HEK293T (cell line): Measurements from ENCODE around the gene SNCA.
A peak's percentile ranks its signal among the peaks of the same experiment; 100 is the strongest.

Experiments used
- CTCF ChIA-PET: fragments of 350-600 bp; formaldehyde crosslinking; extraction: SDS; loops from one replicate; lab custom pipeline; 2021; ENCODE audit warnings: antibody characterized with exemption, inconsistent platforms; lab: Yijun Ruan, JAX
- POLR2A ChIA-PET: fragments of 350-600 bp; formaldehyde crosslinking; extraction: SDS; loops from one replicate; lab custom pipeline; 2020; ENCODE audit warnings: antibody characterized with exemption, inconsistent platforms; lab: Yijun Ruan, JAX
- DNase-seq: peaks from one replicate; pipeline ENCODE4 v3.0.0; 2012; ENCODE audit warnings: mixed read lengths; ENCODE audit errors: extremely low spot score
- ARNT ChIP-seq: fragments of 450-650 bp; IDR thresholded peaks from 2 replicates; pipeline ENCODE4 v1.6.1; 2017; ENCODE audit warnings: mild to moderate bottlenecking
- BHLHE40 ChIP-seq: fragments of 450-650 bp; IDR thresholded peaks from 2 replicates; pipeline ENCODE4 v1.6.1; 2016; ENCODE audit warnings: mild to moderate bottlenecking, moderate library complexity, borderline replicate concordance
- CTBP1 ChIP-seq: fragments of 450-650 bp; IDR thresholded peaks from 2 replicates; pipeline ENCODE4 v1.6.1; 2016; ENCODE audit warnings: borderline replicate concordance
- ELF4 ChIP-seq: fragments of 450-650 bp; IDR thresholded peaks from 2 replicates; pipeline ENCODE4 v1.6.1; 2017; ENCODE audit warnings: antibody characterized with exemption
- FOXA1 ChIP-seq: fragments of 450-650 bp; IDR thresholded peaks from 2 replicates; pipeline ENCODE4 v1.6.1; 2016; ENCODE audit warnings: mild to moderate bottlenecking
- FOXK2 ChIP-seq: fragments of 450-650 bp; IDR thresholded peaks from 2 replicates; pipeline ENCODE4 v1.6.1; 2016; ENCODE audit warnings: mild to moderate bottlenecking
- FOXM1 ChIP-seq: fragments of 450-650 bp; IDR thresholded peaks from 2 replicates; pipeline ENCODE4 v1.6.1; 2017; ENCODE audit warnings: mild to moderate bottlenecking, borderline replicate concordance
- HDGF ChIP-seq: fragments of 450-650 bp; IDR thresholded peaks from 2 replicates; pipeline ENCODE4 v1.6.1; 2017; ENCODE audit warnings: antibody characterized with exemption, borderline replicate concordance
- L3MBTL2 ChIP-seq: fragments of 450-650 bp; conservative IDR thresholded peaks from 2 replicates; pipeline ENCODE4 v1.6.1; 2016; ENCODE audit warnings: mild to moderate bottlenecking
- LEF1 ChIP-seq: fragments of 450-650 bp; IDR thresholded peaks from 2 replicates; pipeline ENCODE4 v1.6.1; 2017; ENCODE audit warnings: mild to moderate bottlenecking, borderline replicate concordance
- NFRKB ChIP-seq: fragments of 450-650 bp; IDR thresholded peaks from 2 replicates; pipeline ENCODE4 v1.6.1; 2016; ENCODE audit warnings: mild to moderate bottlenecking, moderate library complexity
- PKNOX1 ChIP-seq: fragments of 450-650 bp; IDR thresholded peaks from 2 replicates; pipeline ENCODE4 v1.6.1; 2016
- SP1 ChIP-seq: fragments of 450-650 bp; IDR thresholded peaks from 2 replicates; pipeline ENCODE4 v1.6.1; 2017
- SUZ12 ChIP-seq: fragments of 450-650 bp; IDR thresholded peaks from 2 replicates; pipeline ENCODE4 v1.6.1; 2016; ENCODE audit warnings: mild to moderate bottlenecking
- TARDBP ChIP-seq: fragments of 450-650 bp; IDR thresholded peaks from 2 replicates; pipeline ENCODE4 v1.6.1; 2016
- ZNF384 ChIP-seq: fragments of 450-650 bp; IDR thresholded peaks from 2 replicates; pipeline ENCODE4 v1.6.1; 2016

SNCA gene

DNA sequence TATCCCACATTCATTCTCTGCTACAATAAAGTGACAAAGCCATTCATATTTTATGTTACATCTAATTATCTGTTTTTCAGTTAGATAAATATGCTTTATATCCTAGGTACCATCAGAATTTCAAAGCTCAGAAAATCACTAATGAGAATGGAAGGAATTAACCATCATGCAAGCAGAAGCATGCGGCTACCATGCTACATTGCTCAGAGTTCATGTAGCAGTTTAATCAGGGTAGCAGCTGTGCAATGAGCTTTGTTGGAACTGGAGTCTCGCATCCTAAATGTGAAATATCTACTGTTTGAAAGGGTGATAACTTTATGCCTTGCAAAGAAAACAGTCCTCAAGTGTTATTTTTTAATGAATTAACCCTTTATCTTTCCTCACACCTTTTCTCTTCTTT lies 77.5 kb downstream of the SNCA start:
- TF ChIP-seq CTBP1, result no peak
- no peak for TF ChIP-seq FOXK2
- no peak for TF ChIP-seq SUZ12
- no peak for TF ChIP-seq ZNF384
- TF ChIP-seq PKNOX1, result no peak
- no peak for TF ChIP-seq TARDBP
- no peak for TF ChIP-seq SP1
- no peak for TF ChIP-seq L3MBTL2
- TF ChIP-seq FOXM1, result no peak
- no peak for TF ChIP-seq LEF1
- no peak for TF ChIP-seq FOXA1
- no peak for TF ChIP-seq ELF4
- no peak for TF ChIP-seq HDGF
- no peak for TF ChIP-seq BHLHE40
- TF ChIP-seq NFRKB, result no peak
- no peak for TF ChIP-seq ARNT
- ChIA-PET CTCF (no interaction called here), POLR2A (no interaction called here)
- DNase-seq, result no peak

- TF ChIP-seq PKNOX1, result peak; percentile 86
- TF ChIP-seq ZNF384, result no peak
- no peak for TF ChIP-seq NFRKB
- TF ChIP-seq CTBP1, result peak; percentile 60
- no peak for TF ChIP-seq HDGF
- TF ChIP-seq SUZ12, result no peak
- no peak for TF ChIP-seq L3MBTL2
- ChIA-PET POLR2A (no interaction called here), CTCF (no interaction called here)
- peak; percentile 13 for DNase-seq
Measured at GRCh38 chr4:89757154-89757719, 79.7 kb downstream of the SNCA start.

- ChIA-PET CTCF (interaction anchor here (0.6 kb wide), 1 partner anchor 8 kb away, joined by 3 read pairs; no protein-coding TSS in a partner anchor), POLR2A (no interaction called here)
- no peak for TF ChIP-seq LEF1
- TF ChIP-seq ELF4, result no peak
- no peak for TF ChIP-seq CTBP1
- no peak for TF ChIP-seq TARDBP
- no peak for TF ChIP-seq SUZ12
- no peak for TF ChIP-seq FOXK2
- TF ChIP-seq SP1, result no peak
- TF ChIP-seq BHLHE40, result no peak
- TF ChIP-seq HDGF, result no peak
- no peak for TF ChIP-seq NFRKB
- no peak for TF ChIP-seq ARNT
- TF ChIP-seq PKNOX1, result no peak
- TF ChIP-seq L3MBTL2, result no peak
- TF ChIP-seq FOXM1, result no peak
- TF ChIP-seq FOXA1, result no peak
- TF ChIP-seq ZNF384, result no peak
- no peak for DNase-seq
Measured at GRCh38 chr4:89755220-89755619, 81.7 kb downstream of the SNCA start.

DNA sequence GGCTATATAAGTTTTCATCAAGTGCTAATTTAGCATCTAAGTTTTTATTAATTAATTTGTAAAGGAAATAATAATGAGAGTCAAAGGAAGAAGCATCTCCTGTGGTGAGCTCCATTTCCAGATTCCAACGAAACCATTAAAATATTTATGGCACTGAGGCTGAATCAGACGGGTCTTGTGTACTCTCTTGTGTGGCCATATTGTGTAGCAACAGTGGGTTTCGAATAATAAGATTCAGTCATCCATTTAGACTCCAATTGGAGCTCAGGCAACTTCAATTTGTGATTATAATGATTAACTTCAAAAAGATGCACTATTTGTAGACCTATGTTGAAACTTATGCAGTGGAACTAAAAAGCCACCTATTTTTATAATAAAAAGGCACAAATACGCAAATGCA lies 82.4 kb downstream of the SNCA start:
- TF ChIP-seq FOXM1, result no peak
- no peak for TF ChIP-seq FOXK2
- TF ChIP-seq BHLHE40, result no peak
- no peak for TF ChIP-seq SP1
- no peak for TF ChIP-seq ARNT
- no peak for TF ChIP-seq L3MBTL2
- no peak for TF ChIP-seq FOXA1
- TF ChIP-seq TARDBP, result no peak
- TF ChIP-seq ELF4, result no peak
- TF ChIP-seq HDGF, result no peak
- TF ChIP-seq ZNF384, result no peak
- TF ChIP-seq LEF1, result no peak
- no peak for TF ChIP-seq SUZ12
- TF ChIP-seq CTBP1, result no peak
- no peak for DNase-seq
- ChIA-PET CTCF (no interaction called here), POLR2A (no interaction called here)

DNA sequence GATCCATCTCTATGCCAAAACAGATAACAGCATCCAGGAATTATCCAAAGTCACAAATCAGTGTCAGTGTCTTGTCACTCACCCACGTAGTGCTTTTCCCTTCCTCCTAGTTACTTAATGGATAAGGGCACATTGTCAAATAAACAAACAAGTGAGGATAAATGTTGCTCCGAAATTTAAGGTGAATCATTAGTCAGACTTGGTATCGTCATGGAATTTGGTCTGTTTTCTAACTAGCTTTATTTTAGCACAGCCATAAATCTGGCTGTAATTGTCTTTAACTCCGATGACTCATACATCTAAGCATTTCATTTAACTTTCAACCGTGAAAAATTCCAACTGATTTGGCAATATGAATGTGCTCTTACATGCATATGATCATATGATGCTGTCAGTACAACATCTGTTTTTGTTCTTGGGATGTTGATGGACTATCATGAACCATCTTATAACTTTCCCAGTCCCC lies 83.3 kb downstream of the SNCA start:
- CTCF ChIA-PET, result no interaction called here
- POLR2A ChIA-PET, result interaction anchor here (1.0 kb wide), 1 partner anchor 1230 kb away, joined by 3 read pairs; the partner anchor contains the start of gene PYURF
- DNase-seq, result peak; percentile 17

More for the DNA sequence above, 83.3 kb downstream of the SNCA start:
- TF ChIP-seq CTBP1 (peak; percentile 88), PKNOX1 (peak; percentile 96), SUZ12 (no peak)
